Activated CD4-positive, alpha-beta T cell treated with anti-CD3 and anti-CD28 coated beads, Interleukin-2, amount 50 U/mL, for 48 hours (primary cell): ENCODE measurements around the gene USP16.
"Not testable (repeated sequence)": the region's sequence is repeated elsewhere in the genome, so short reads cannot be mapped to it uniquely, and the experiment has no call there.

Source experiments
- DNase-seq, 2 experiments: peaks; one replicate each; pipeline ENCODE4 v3.0.0-alpha.2; 2020

USP16 gene

GRCh38 chr21:29024474-29025327, at the start of gene USP16:
Gene USP16 (plus strand): TSS chr21:29024668. CDS start chr21:29027914, 3,246 bp downstream.
- DNase-seq = peak; percentile 93 to 94

- no peak for DNase-seq
Measured at GRCh38 chr21:28975397-28975796, 49.1 kb upstream of the USP16 start.

GRCh38 chr21:28979092-28979491, 45.4 kb upstream of the USP16 start:
- no peak for DNase-seq

- no peak for DNase-seq
Measured at GRCh38 chr21:28982637-28983036, 41.8 kb upstream of the USP16 start.

DNA sequence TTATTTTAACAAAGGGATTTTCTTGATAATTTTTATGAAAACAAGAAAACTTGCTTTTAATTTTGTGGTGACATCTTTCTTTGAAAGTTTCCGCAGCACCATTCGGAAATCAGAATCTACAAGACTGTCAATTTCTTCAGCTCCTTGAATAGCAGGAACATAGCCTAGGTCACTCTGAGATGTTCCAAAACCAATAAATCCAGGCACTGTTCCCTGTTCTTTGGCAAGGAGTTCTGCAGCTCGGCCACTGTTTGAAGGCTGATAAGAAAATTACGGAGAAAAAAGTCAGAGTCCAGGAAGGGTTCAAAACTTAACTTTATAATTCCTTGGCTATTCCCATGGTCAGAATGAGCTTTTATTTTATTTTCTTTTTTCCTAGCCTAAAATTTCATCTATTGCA, 37.8 kb upstream of the USP16 start:
- DNase-seq = no peak

DNA sequence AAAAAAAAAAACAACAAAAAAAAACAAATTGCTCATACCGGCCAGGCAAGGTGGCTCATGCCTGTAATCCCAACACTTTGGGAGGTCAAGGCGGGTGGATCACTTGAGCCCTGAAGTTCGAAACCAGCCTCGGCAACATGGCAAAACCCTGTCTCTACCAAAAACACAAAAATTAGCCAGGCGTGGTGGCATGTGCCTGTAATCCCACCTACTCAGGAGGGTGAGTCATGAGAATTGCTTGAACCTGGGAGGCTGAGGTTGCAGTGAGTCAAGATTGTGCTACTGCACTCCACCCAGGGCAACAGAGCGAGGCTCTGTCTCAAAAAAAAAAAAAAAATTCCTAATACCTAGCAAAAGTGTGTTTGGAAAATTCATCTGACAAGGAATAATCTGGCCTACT, 36.3 kb upstream of the USP16 start:
- DNase-seq = peak; percentile 20 to 31

GRCh38 chr21:28991861-28992525, 32.5 kb upstream of the USP16 start:
- no peak for DNase-seq

DNA sequence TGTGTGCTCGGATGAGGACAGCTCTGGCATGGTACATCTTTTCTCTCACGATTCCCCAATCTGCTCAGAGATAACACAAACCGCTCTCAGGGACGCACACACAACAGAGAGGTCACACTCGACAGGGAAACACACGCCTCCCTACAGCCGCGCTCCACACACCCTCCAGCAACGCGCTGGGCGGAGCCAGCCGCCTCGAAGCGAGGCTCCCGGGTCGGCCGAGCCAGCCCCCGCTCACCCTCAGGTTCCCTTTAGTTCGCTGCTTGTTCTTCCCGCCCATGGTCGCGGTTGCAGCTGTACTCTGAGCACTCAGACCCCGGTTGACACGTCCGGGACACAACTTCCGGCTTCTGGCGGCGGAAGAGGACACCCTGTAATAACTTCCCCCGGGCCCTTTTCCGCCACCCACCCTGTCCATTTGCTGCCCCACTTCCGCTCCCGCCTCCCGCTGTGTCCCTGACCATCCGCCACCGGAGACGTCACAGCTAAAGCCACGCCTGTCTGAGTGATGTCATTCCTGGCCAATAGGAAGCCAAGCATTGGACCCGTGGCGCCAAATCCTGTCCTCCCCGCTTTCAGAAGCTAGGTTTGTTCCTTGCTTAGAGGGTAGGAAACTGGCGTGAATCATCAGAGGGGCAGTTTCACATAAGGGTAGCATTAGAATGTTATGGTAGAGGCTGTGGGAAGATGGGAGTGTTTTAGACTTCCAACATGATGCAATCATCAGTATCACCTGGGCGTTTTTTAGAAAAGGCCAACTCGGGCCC, 31.8 kb upstream of the USP16 start, which contains the start of gene LTN1:
Gene LTN1 (minus strand): TSS at position 352 of the 767 bp plus-strand sequence. CDS start 72 bp downstream, at position 280.
- DNase-seq = peak; percentile 99 to 100

DNA sequence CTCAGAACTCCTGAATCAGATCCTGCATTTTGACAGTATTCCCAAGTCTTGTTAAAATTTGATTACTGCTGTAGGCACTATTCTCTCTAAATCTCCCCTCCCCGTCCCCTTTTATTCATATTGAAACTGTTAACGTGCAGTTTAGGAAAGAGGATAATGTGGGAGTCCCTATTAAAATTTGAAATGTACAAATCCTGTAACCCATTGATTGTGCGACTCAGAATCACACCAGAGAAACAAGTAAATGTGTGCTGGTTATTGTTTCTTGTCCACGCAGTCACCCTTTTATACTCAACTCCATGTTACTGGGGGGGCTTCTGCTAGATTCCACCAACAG, 31.2 kb upstream of the USP16 start:
- DNase-seq = no peak

DNA sequence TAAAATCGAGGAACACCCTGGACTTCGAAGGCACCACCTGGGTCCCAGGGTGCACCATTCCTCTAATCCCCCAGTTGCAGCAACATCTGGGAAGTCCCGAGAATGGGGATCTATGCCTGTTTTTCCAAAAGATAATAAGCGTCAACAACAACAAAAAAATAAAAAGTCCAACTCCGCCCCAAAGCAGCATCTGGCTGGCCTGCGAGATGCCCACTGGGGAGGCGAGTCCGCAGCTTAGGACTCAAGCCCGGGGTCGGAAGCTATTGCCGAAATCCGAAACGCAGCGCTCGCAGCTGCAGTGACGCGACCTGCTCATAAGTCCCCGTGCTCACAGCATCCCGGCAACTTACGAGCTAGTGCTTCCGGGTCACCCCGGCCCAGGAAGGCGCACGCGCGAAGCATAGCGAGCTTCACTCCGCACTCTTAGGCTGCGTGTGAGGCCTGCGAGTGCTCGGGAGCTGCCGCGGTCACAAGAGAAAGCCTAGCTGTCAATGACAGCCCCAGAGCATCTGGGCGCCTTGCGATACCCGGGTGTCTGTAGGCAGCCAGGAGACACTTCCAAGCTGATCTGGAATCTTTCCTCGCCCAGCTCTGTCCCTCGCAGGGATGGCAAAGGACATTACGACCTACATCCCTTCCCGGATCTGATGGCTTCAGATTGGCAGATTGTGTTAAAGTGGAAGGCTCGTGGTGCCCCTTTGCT, 21.9 kb upstream of the USP16 start:
- peak; percentile 93 to 95 for DNase-seq

DNA sequence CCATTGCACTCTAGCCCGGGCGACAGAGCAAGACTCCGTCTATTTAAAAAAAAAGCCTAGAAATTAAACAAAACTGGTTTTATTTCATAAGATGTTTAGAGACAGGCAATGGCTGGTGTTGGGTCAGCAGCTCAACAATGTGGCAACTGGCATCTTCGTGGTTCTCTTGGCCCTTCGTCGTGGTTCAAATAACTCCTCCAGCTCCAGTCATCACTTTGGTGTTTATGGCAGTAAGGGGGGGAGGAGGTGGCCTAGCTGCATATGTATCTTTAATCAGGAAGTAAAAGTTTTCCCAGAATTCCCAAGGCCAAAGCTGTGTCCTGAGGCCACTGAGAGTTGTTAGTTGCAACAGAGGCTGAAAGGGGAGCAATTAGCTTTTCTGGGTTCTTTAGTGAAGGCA, 18.8 kb upstream of the USP16 start:
- no peak for DNase-seq

GRCh38 chr21:29007135-29007534, 17.3 kb upstream of the USP16 start:
- no peak for DNase-seq

DNA sequence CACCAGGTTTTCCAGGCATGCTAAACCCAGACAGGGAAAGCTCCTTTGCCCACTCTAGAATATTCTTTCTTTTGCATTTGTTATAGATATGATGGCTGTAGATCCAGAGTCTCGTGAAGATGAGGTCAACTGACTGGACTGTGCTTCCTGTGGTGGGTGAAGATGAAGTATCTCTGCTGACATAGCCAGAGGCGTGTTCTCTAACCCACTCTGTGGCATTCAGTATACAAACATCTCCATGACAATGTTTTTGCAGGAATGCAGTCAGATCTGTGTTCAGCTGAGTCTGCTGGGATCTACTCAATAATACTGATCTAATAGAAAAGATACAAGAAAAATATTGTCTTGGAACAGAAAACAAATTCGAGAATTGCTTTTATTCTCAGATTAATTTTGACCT, 16.7 kb upstream of the USP16 start:
- DNase-seq = no peak

- no peak for DNase-seq
Measured at GRCh38 chr21:29008367-29008766, 16.1 kb upstream of the USP16 start.

GRCh38 chr21:29011236-29011635, 13.2 kb upstream of the USP16 start:
- DNase-seq = not testable (repeated sequence)

DNA sequence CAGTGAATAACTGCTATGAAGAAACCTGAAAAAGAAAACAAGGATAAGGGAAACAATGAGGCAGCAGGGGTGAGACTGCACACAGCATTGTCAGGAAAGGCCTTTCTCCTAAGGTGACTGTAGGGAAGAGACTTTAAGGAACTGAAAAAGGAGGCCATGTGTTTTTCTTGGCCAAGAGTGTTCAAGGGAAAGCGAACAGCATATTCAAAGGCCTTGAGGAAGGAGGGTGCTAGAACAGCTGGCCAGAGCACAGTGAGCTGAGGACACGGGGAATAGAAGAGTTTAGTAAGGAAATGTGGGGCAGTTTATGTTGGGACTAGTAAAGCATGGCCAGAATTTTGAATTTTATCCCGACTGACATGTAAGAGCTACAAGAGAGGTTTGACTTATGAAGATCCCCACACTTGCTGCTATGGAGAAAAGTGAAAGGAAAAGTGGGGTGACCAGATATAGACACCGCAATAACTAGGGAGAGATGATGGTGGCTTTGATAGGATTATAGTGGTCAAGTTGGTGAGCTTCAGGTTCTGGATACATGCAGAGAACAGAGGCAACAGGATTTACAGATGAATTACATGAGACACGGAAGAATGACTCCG, 6.7 kb upstream of the USP16 start:
- DNase-seq = no peak

DNA sequence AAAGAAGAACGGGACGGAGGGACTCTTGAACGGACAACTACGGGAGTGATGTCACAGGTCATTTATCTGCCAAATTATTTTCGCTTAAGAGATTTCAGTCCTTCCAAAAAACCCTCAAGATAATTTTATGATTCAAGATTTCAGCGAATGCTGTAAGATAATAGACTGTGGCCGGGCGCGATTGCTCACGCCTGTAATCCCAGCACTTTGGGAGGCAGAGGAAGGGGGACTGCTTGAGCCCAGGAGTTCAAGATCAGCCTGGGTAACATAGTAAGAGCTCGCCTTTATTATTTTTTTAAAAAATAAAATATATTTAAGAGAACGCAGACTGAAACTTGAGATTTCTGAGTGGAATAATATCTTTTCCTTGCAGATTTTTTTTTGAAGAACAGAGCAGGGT, 5.9 kb upstream of the USP16 start:
- no peak for DNase-seq

DNA sequence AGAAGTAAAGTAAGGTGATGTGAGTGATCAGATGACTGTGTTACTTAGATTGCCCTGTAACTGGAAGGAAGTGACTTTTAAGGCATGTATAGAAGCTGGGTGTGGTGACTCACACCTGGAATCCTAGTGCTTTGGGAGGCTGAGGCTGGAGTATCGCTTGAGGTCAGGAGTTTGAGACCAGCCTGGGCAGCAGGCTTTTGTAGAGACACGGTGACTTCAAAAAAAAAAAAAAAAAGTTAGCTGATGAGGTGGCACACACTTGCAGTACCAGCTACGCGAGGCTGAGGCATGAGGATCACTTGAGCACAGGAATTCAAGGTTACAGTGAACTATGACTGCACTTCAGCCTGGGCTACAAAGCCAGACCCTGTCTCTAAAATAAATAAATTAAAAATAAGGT, 2.3 kb upstream of the USP16 start:
- DNase-seq = no peak

GRCh38 chr21:29025328-29025713, 853 bp downstream of the USP16 start:
- DNase-seq = no peak

- DNase-seq = no peak
Measured at GRCh38 chr21:29029524-29029923, 5.1 kb downstream of the USP16 start.

GRCh38 chr21:29030909-29031308, 6.4 kb downstream of the USP16 start:
- DNase-seq = no peak

DNA sequence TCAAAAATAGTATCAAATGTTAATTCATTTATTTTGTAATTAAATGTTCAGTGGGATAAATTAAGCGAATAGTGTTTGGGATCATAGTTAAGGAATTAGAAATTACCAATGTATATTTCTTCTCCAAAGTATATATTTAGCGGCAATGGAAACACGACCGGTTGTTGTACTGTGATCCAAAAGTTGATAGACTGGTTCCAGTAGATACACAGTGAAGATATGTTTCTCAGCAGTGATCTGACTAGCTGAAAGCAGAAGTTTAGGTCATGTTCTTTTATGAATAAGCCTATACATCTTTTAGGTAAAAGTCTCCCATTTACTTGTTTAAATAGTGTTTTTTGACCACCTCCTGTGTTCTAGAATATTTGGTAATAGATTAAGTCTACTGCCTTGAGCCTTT, 8.8 kb downstream of the USP16 start:
- no peak for DNase-seq

DNA sequence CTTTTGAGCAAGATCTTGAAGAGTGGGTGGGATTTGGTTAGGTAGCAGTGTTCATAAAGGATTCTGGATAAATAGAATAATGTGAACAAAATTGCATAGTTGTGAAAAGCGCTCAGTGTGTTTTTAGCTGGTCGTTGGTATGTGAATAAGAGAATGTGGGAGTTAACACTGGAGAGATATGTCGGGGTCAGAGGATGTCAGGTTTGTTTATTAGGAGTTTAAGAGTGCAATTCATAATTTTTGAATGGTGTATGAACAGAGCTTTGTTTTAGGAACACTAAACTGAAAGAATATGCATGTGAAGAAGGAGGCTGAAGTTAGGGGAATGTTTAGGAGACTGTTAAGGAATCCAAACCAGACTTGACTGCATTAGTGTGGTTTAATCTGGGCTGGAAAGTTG, 9.4 kb downstream of the USP16 start:
- DNase-seq = no peak
